AG08395 (cell line): ENCODE data around the gene CRB2.

Experiments
- DNase-seq: peaks from one replicate; pipeline ENCODE4 v3.0.0; 2012; ENCODE audit warnings: mixed read lengths, low spot score

Gene CRB2

DNA sequence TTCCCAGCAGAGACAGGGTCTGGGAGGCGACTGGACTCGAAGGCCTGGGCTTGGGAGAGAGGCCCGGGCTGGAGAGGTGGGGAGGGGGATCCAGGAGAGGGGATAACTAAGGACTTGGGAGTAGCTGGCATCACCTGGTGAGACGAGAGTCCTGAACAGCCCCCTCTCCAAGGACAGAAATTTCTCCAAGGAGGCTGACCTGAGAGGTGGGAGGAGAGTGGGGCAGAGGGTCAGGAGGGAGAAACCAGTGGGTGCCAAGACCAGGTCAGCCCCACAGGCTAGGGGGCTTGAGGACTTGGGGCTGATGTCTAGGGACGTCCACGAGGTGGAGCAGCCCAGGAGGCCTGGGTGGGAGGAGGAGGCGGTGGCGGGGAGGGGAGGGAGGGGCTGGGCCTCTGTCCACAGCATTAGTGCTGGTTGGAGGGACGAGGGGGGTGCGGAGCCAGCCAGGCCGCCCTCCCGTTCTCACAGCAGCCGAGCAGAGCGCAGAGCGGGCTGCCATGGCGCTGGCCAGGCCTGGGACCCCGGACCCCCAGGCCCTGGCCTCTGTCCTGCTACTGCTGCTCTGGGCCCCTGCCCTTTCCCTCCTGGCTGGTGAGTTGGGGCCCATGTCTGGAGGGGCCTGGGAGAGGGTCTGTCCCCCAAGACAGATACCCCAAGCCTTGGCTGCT, at the start of gene CRB2:
CRB2 (plus strand) TSS at position 437 of the 671 bp plus-strand sequence; CDS start at position 501, 64 bp downstream.
- DNase-seq: no peak

DNA sequence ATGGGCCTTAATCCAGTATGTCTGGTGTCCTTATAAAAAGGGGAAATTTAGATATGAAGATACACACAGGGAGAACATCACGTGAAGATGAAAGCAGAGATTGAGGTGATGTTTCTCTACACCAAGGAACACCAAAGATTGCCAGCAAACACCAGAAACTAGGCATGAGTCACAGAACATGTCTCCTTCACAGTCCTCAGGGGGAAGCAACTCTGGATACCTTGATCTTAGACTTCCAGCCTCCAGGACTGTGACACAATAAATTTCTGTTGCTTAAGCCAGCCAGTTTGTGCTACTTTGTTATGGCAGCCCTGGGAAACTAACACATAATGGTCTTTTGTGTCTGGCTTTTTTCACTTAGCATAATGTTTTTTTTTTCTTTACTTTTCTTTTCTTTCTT, 46.4 kb upstream of the CRB2 start:
- DNase-seq: no peak

GRCh38 chr9:123310551-123311249, 45.3 kb upstream of the CRB2 start:
- DNase-seq: no peak

DNA sequence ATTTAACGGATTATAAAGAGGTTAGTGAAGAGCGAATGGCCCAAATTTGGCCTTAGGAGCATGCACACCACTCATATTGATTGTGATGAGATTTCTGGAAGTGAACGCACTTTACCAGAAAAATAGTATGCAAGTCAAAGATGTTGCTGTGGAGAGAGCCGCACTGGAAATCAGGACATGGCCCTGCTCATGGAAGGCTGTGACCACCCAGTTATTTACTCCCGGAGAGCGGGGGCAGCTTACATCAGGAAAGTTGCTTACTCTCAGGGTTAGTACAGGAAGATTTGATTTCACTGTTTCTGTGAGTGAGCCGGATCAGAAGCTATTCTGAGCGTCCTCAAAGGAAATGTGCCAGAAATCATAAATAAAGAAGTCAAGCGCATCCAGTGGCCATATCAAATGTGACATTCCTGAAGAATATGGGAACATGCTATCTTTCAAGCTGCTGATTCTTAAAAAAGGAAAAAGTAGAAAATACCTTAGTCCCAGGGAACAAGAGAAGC, 44.7 kb upstream of the CRB2 start:
- no peak for DNase-seq

DNA sequence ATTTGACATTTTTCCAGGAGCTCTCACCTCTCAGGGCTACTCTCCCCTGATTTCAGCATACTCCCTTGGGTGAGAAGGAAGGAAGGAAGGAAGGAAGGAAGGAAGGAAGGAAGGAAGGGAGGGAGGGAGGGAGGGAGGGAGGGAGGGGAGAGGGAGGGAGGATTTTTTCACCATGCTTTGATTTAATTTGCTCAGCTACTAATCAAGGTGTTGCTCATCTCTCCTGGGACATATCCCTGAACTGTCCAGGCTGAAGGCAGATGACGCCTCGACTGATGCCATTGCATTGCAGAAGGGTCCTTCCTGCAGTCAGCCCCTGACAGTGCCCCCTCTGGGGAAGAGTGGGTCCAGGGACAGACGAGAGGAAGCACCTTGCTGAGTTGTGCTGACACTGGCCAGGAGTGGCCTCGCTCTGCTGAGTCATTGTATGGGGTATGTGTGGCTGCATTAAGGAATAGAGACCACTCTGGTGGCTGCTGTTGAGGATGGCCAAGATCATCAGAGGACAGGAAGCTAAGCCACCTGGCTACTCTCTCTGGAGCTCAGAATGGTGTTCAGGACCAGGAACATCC, 43.6 kb upstream of the CRB2 start:
- DNase-seq: no peak

- no peak for DNase-seq
Observed at GRCh38 chr9:123314617-123315016, 41.4 kb upstream of the CRB2 start.

- DNase-seq: no peak
Observed at GRCh38 chr9:123315635-123316034, 40.4 kb upstream of the CRB2 start.

- DNase-seq: no peak
Observed at GRCh38 chr9:123316053-123316718, 39.8 kb upstream of the CRB2 start.

- DNase-seq: no peak
Observed at GRCh38 chr9:123318202-123318601, 37.8 kb upstream of the CRB2 start.

GRCh38 chr9:123318961-123319421, 37.0 kb upstream of the CRB2 start:
- peak; percentile 24 for DNase-seq

DNA sequence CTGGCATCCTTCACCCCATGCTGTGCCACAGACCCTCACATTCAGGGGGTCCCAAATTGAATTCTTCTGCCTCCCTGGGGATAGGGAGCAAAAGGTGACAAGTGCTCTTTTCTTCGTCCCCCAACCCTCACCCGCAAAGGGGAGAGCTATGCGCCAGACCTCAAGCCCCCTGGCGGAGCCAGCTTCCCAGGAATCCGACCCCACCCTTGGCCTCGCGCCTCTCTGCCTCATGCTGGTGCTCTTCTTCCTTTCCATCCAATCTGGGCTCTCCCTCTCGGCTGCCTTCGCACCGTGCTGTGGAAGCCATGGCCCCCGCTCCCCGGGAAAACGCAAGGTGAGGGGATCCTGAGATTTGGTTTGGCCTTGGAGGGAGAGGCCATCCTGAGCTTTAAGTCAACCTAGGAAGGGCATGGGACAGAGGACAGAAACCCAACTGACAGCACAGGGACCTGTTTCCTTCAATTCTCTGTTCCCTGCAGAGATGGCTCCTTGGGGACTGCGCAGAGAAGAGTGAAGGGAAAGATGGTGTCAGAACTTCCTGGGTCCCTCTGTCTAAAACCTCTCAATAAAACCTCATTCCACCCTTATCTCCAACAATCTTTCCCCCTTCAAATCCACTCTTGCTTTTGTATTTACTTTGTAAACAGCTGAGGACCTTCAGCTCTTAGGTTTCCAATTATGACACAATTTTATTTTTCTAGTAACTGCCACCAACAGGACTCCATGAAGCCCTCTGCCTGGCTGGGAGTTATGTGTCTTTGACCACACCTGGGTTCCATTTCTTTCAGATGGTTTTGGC, 36.3 kb upstream of the CRB2 start:
- no peak for DNase-seq

- DNase-seq: no peak
Observed at GRCh38 chr9:123320814-123321213, 35.2 kb upstream of the CRB2 start.

- DNase-seq: no peak
Observed at GRCh38 chr9:123321616-123322272, 34.3 kb upstream of the CRB2 start.

- DNase-seq: no peak
Observed at GRCh38 chr9:123322273-123323195, 33.5 kb upstream of the CRB2 start.

DNA sequence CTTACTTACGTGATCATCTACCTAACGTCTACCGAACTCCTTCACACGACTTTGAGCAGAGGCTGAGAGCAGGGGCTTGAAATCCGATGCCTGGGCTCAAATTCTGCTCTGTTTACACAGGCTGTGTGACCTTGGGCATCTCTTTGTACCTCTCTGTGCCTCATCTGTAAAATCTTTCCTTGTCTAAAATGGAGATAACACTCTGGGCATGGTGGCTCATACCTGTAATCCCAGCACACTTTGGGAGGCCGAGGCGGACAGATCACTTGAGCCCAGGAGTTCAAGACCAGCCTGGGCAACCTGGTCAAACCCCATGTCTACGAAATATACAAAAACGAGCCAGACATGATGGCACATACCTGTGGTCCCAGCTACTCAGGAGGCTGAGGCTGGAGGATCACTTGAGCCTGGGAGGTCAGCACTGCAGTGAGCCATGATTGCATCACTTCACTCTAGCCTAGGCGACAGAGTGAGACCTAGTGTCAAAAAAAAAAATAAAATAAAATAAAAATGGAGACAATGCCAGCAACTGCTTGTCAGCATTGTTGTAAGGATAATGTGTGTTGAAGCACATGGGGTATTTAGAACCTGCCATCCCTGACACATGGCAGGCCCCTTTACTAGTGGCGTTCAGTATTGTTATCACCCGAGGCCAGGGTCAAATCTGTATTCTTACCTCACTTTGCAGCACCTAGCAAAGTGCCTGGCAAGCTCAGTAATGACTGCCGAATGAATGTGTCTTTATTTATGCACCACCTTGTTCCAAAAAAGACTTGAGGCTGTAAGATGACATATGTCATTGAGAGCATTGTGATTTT, 32.6 kb upstream of the CRB2 start:
- DNase-seq: no peak

- no peak for DNase-seq
Observed at GRCh38 chr9:123324767-123325183, 31.2 kb upstream of the CRB2 start.

DNA sequence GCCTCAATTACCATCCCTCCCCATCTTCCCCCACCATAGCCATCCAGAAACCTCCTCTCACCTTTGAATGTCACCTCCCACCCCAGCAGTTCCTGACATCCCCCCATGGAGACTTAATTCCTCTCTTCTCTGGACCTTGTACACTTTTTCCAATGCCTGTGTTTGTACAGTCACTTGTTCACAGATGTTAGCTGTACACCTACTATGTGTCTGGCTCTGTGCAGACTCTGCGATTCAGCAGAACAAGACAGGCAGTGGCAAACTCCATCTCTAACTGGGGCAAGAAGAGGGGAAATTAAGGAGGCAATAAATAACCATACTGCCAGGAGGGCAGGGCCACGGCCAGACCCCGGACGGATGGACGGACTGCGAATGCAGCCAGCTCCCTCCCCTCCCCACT, 29.8 kb upstream of the CRB2 start:
- no peak for DNase-seq

- DNase-seq: no peak
Observed at GRCh38 chr9:123326662-123327093, 29.3 kb upstream of the CRB2 start.

DNA sequence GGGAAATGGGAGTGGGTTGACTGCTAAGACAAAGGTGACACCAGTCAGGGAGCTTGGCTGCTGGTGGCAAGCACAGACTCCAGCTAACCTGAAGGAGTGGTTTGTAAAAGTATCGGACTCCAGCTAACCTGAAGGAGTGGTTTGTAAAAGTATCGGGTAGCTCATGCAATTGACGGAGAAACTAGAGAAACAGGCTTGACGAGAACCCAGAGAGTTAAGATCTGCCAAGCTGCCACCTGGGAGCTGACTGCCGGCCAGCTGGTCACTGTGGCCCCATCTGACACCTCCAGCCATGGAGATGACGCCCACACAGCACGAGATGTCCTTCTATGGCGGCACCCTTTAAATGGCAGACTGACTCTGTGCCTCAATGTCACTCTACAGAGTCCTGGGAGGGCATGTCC, 28.3 kb upstream of the CRB2 start:
- no peak for DNase-seq
